DMS153 treated with DMSO at 0.1 percent for 48 hours (cell line): ENCODE results near the gene PDZD4.

Experiments
- DNase-seq: peaks from one replicate; lab custom pipeline; 2025; ENCODE audit not compliant: unreplicated experiment; lab: John Stamatoyannopoulos, UW

Gene PDZD4

GRCh38 chrX:153829799-153830639 is at the start of gene PDZD4:
Gene PDZD4, minus strand, starts transcription at chrX:153830544. Its CDS starts 246 bp downstream, at chrX:153830298.
- no peak for DNase-seq

DNA sequence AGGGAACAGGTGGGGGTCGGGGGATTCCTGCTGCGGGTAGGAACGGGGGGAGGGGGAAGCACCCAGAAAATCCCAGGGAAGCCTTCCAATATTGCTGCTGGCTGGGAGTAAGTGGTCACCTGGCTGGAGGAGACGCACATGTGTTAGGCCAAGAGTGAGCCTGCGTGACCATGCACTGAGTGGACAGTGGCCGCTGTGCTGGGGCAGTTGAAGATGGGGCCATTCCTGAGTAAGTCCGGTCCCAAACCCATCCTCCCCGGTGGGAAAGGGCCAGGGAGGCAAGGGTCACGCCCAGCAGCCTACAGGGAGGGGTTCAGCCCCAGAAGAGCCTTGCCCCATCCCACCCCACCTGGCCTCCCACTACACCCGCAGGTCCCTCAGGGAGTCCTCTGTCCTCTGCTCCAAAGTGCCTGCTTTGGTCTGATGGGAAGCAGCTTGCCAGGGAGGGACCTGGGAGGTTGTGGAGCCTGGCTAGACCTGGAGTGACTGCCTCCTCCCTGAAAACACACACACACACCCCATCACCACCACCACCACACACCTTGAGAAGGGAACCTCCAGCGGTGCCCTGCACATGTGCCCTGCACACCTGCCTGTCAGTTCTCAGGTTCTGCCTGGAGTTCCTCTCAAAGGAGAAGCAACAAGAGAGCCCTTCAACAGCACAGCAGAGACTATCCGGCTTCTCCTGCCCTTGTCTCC is 49.5 kb upstream of the PDZD4 start:
- DNase-seq = no peak

- DNase-seq = peak; percentile 52
Observed at GRCh38 chrX:153878969-153879653, 48.8 kb upstream of the PDZD4 start.

GRCh38 chrX:153878345-153878744 is 48.0 kb upstream of the PDZD4 start:
- DNase-seq = no peak

DNA sequence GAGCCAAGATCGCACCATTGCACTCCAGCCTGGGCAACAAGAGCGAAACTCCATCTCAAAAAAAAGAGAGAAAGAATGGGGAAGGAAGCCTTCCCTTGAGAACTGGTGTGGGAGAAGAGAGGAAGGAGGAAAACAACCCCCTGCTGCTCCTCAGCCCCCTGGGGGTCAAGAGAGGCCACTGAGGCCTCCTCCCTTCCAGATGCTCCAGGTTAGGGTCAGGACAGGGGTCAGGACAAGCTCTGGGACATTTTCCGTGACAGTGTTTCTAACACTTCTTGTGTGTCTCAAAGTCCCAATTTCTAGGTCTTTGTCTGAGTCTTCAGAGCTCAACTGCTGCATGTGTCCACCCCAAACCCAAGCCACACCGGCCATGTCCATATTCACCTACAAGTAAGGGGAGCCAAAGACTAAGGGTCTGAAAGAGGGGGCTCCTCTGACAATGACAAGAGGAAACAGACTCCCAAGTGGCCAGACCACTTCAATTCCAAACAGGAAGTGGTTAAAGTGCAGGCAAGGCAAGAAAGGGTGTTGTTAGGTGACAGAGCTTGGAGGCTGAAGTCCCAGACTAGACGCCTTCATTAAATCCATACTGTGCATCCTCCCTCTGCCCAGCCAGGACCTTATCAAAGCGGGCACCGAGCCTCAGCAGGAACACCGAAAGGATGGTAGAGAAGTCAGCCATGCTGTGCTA is 47.4 kb upstream of the PDZD4 start:
- no peak for DNase-seq

DNA sequence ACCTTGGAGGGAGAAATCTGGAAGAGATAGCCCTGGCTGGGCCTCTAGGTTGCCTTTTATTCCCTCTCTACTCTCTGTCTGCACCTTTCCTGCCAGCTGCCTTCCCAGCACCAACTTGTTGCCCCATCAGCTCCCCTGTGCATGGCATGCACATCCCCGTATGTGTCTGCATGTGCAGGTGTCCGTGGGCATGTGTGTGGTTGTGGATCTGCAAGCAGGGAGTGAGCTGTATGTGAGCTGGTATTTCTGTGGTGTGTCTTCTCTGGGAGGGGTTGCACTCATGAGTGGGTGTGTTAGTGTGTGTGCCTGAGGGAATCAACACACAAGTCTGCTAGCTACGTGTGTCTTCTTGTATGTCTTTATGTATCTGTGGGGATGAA is 45.8 kb upstream of the PDZD4 start:
- DNase-seq = no peak

- DNase-seq = no peak
Observed at GRCh38 chrX:153875391-153876111, 45.2 kb upstream of the PDZD4 start.

DNA sequence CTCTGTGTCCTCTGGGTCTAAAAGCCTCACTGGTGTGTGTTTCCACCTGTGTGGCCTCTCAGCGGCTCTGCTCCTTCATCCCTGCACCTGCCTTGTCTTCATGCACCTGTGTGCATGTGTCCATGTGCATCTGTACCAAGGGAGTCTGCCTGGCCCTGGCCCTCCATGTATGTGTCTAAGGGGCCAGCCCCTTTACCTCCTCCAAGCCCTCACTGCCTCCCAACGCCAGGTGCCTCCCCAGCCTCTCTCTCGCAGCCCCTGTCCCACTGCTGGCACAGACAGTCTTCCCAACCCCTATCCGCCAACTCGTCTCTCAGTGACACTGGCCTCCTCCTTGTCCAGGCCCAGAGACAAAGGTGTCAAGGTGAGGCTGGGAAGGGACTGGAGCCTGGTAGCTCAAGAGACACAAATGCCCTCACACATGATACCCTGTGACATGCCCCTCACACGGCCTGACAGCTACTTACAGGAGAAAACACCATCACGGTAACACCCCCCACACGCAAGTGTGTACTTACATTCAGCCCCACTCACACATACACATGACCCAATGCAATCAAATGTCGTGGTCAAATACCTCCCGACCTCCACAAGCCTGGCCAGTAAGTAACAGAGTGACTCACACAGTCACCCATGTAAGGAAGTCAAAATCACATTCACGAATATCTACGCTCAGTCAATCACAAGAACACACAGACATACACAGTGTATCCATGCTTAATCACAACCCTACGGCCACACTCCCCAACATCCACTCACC is 44.2 kb upstream of the PDZD4 start:
- DNase-seq = no peak

- DNase-seq = no peak
Observed at GRCh38 chrX:153874085-153874365, 43.7 kb upstream of the PDZD4 start.

- no peak for DNase-seq
Observed at GRCh38 chrX:153873282-153874084, 43.1 kb upstream of the PDZD4 start.

- no peak for DNase-seq
Observed at GRCh38 chrX:153871946-153872878, 41.9 kb upstream of the PDZD4 start.

DNA sequence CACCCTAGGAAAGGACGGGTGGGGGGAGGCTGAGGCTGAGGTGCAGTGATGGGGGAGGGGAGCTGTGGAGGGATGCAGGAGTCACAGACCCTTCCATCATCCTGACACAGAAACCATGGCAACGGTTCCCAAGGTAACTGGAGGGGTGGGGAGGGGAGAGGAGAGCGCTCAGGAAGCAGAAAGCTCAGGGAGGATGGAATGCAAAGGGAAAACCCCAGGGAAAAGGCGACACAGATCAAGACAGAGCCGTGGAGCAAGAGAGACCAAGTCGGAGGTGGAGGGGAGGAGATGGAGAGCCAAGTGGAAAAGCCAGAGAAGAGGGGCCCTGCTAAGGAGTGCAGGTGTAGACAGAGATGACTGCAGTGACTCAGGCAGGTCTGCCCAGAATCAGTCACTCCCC is 41.1 kb upstream of the PDZD4 start:
- DNase-seq = no peak

GRCh38 chrX:153870791-153871360 is 40.5 kb upstream of the PDZD4 start:
- DNase-seq = no peak

DNA sequence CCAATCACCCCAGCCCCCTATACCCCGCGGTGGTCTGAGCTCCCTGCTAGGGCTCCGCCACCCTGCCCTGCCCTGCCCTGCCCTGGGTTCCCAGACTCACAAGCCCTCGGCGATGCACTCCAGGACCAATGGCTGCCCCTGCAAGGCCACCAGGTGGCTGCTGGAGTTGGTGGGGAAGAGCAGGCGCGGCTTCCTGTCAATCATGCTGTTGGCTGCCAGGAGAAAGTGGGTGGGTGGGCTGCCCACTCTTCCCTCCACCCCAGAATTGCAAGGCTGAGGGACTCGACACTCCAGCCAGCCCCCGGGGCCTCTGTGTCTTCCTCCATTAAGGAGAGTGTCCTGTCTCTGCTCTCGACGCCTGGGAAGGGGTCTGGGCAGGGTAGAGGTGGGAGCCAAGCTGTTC is 39.9 kb upstream of the PDZD4 start:
- DNase-seq = no peak

- DNase-seq = no peak
Observed at GRCh38 chrX:153869473-153870287, 39.3 kb upstream of the PDZD4 start.

DNA sequence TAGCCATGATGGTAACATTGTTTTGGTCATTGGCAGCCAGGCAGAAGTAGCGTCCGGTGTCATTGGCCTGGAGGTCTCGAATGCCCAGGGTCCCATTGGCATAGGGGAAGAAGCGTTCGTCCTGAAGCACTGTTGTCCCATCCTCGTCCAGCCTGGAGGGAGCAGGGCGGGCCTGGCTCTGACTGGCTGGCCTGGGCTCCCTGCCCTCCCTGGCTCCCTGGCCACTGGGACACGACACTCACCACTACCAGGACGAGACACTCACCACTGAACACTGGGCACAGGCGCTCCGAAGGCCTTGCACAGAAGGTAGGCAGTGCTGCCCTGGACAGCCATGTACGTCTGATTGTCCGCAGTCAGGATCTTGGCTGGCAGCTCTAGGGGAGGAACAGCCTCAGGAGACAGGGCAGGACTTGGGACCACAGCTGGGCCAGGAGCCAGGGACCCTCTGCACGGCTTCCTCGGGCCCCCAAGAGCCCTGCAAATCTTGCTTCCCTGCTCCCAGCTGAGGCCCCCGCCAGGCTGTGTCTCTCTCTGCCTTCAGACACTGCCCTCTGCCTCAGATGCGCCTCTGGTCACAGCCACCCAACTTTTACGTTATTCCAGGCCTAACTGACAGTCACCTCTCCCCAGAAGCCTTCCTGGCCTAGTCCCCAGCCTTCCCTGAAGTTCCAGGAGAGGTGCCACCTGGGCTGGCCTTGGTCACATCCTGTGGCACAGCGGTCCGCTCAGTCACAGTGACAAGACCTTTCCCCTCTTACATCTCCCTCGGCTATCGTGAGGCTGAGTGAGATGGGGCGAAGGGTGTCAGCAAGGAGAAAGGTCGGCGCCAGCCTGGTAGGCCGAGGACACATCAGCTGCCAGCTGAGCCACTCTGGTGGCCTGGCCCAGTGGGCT is 38.5 kb upstream of the PDZD4 start:
- DNase-seq = no peak
